ENCODE results near the gene C3. TPM values are rescaled to one million over a fixed set of nuclear protein-coding genes. Genes with fewer than 3 reads are reported as not detected.
"Not testable (repeated sequence)": the region's sequence is repeated elsewhere in the genome, so short reads cannot be mapped to it uniquely, and the experiment has no call there.

The C3 gene
- polyA plus RNA-seq, 1 donor (not counting 4 experiments of a cell fraction or from before 2014, with no cell fraction given), result 10.7 TPM

- FAIRE-seq (peak; percentile 93), DNase-seq (ENCODE audit: low read depth, low spot score) (peak; percentile 94)
- H4K20me1 ChIP-seq (ENCODE audit: control insufficient read depth, extremely low read depth, insufficient read depth, low read length), result no peaks in the 10 kb centered on the region
- H3K4me3 ChIP-seq (ENCODE audit: control insufficient read depth in 2 of 3, extremely low read depth in 1 of 3, insufficient read depth in 2 of 3, low read depth in 1 of 3, low read length in 3 of 3), result peak overlapping the region; percentile 62 to 98 (median 74)
- no peak for TF ChIP-seq EZH2 (IDR thresholded peaks at IDR 0.05; ENCODE audit: low read length)
- no peak for TF ChIP-seq CTCF (optimal IDR thresholded peaks at IDR 0.05 in 1 of 3, IDR thresholded peaks at IDR 0.05 in 1 of 3, conservative IDR thresholded peaks at IDR 0.05 in 1 of 3; ENCODE audit: extremely low read depth in 1 of 3, insufficient read depth in 2 of 3, low read length in 3 of 3)
- no peaks in the 10 kb centered on the region for H3K9me1 ChIP-seq (ENCODE audit: control insufficient read depth, extremely low read depth, insufficient read depth, low read length)
- peak overlapping the region; percentile 95 for H3K27ac ChIP-seq (ENCODE audit: control insufficient read depth, insufficient read depth, low read length)
- dilution Hi-C loops (cut with MboI; ENCODE audit: extremely low pct_ligation_motif_present, low sequenced_read_pairs), result no loop called here
- peak overlapping the region; percentile 94 for H3K4me2 ChIP-seq (ENCODE audit: control insufficient read depth, extremely low read depth, insufficient read depth, low read depth, low read length)
- peak overlapping the region; percentile 97 for H3K9ac ChIP-seq (ENCODE audit: control insufficient read depth, extremely low read depth, insufficient read depth, low read length)
- peaks cover 17 to 34% of the 10 kb centered on the region in 2 experiments for H3K36me3 ChIP-seq (ENCODE audit: control insufficient read depth in 2 of 2, extremely low read depth in 1 of 2, insufficient read depth in 2 of 2, low read length in 2 of 2)
- H3K79me2 ChIP-seq (ENCODE audit: control insufficient read depth, insufficient read depth, low read length), result peaks cover 43% of the 10 kb centered on the region
- no peaks in the 10 kb centered on the region for H3K9me3 ChIP-seq (ENCODE audit: control insufficient read depth, low read depth, low read length)
- no peak overlapping the region for H2AFZ ChIP-seq (ENCODE audit: control insufficient read depth, low read length)
- peaks cover 16% of the 10 kb centered on the region for H3K4me1 ChIP-seq (ENCODE audit: control insufficient read depth, extremely low read depth, insufficient read depth, low read length)
- H3K27me3 ChIP-seq (ENCODE audit: control insufficient read depth, extremely low read depth, insufficient read depth, low read length), result no peaks in the 10 kb centered on the region
Measured at GRCh38 chr19:6765738-6766356, 45.4 kb upstream of the C3 start.

GRCh38 chr19:6762253-6762797 lies 41.9 kb upstream of the C3 start:
- not testable (repeated sequence) for FAIRE-seq
- peaks cover 51% of the 10 kb centered on the region for H3K79me2 ChIP-seq (ENCODE audit: control insufficient read depth, insufficient read depth, low read length)

More at GRCh38 chr19:6762253-6762797, 41.9 kb upstream of the C3 start:
- Histone ChIP-seq H3K36me3 (ENCODE audit: control insufficient read depth in 2 of 2, extremely low read depth in 1 of 2, insufficient read depth in 2 of 2, low read length in 2 of 2) (peaks cover 32 to 49% of the 10 kb centered on the region in 2 experiments), H3K4me1 (ENCODE audit: control insufficient read depth, extremely low read depth, insufficient read depth, low read length) (peaks cover 16% of the 10 kb centered on the region)
- H3K4me2 ChIP-seq (ENCODE audit: control insufficient read depth, extremely low read depth, insufficient read depth, low read depth, low read length); H3K9ac ChIP-seq (ENCODE audit: control insufficient read depth, extremely low read depth, insufficient read depth, low read length); H3K27me3 ChIP-seq (ENCODE audit: control insufficient read depth, extremely low read depth, insufficient read depth, low read length); H3K4me3 ChIP-seq (ENCODE audit: control insufficient read depth in 2 of 3, extremely low read depth in 1 of 3, insufficient read depth in 2 of 3, low read depth in 1 of 3, low read length in 3 of 3); dilution Hi-C loops (cut with MboI; ENCODE audit: extremely low pct_ligation_motif_present, low sequenced_read_pairs); H2AFZ ChIP-seq (ENCODE audit: control insufficient read depth, low read length); DNase-seq (ENCODE audit: low read depth, low spot score); H3K27ac ChIP-seq (ENCODE audit: control insufficient read depth, insufficient read depth, low read length); H3K9me3 ChIP-seq (ENCODE audit: control insufficient read depth, low read depth, low read length); H4K20me1 ChIP-seq (ENCODE audit: control insufficient read depth, extremely low read depth, insufficient read depth, low read length); H3K9me1 ChIP-seq (ENCODE audit: control insufficient read depth, extremely low read depth, insufficient read depth, low read length): not testable (repeated sequence)

All from keratinocyte (primary cell).